CD14-positive monocyte (primary cell): Measurements from ENCODE around the gene ZNF555. TPM values are rescaled to one million over a fixed set of nuclear protein-coding genes. Genes with fewer than 3 reads are reported as not detected.

Experiments used
- DNase-seq, 3 donors: peaks; one replicate each; pipeline ENCODE4 v3.0.0-alpha.2; 2011 to 2022
- H2AFZ ChIP-seq: 2 replicates; pipeline ENCODE4 v1.6.0; 2012; ENCODE audit warnings: mild to moderate bottlenecking, low read depth, low read length, inconsistent platforms; ENCODE audit not compliant: insufficient read depth, poor library complexity, severe bottlenecking
- H3K27ac ChIP-seq, 2 donors: 1 replicate in 1 of 2; 2 replicates in 1 of 2; pipeline ENCODE4 v1.5.1; 2012 to 2013; ENCODE audit warnings: low read length in 2 of 2, control low read depth in 1 of 2, inconsistent platforms in 1 of 2, low read depth in 1 of 2, mild to moderate bottlenecking in 1 of 2
- H3K27me3 ChIP-seq, 2 donors: one replicate each; pipeline versions ENCODE4 v1.6.0 to v1.6.1; 2011 to 2013; ENCODE audit warnings: low read length in 2 of 2; ENCODE audit not compliant: control insufficient read depth in 2 of 2, insufficient read depth in 2 of 2
- H3K36me3 ChIP-seq, 2 donors: replicated peaks in 1 of 2; 1 replicate in 1 of 2; 2 replicates in 1 of 2; pipeline versions ENCODE4 v1.5.1 to v1.6.1; 2012 to 2013; ENCODE audit warnings: low read length in 2 of 2, control low read depth in 1 of 2, inconsistent platforms in 1 of 2, mild to moderate bottlenecking in 1 of 2; ENCODE audit not compliant: insufficient read depth in 2 of 2, control insufficient read depth in 1 of 2
- H3K4me1 ChIP-seq, 2 donors: 1 replicate in 1 of 2; 2 replicates in 1 of 2; pipeline versions ENCODE4 v1.5.1 to v1.6.1; 2012 to 2013; ENCODE audit warnings: low read length in 2 of 2, control low read depth in 1 of 2, inconsistent platforms in 1 of 2, mild to moderate bottlenecking in 1 of 2, moderate library complexity in 1 of 2; ENCODE audit not compliant: insufficient read depth in 2 of 2, control insufficient read depth in 1 of 2
- H3K4me2 ChIP-seq: replicated peaks from 2 replicates; pipeline ENCODE3; 2012; ENCODE audit warnings: low read length, moderate library complexity, mild to moderate bottlenecking; ENCODE audit not compliant: poor library complexity, severe bottlenecking; ENCODE audit errors: extremely low read depth
- H3K4me3 ChIP-seq, 3 experiments: fragments of 200-600 bp in 1 of 3; sonication (generic) in 1 of 3; replicated peaks in 1 of 3; 1 replicate in 2 of 3; 2 replicates in 1 of 3; pipeline ENCODE4 v1.5.1; 2011 to 2013; ENCODE audit warnings: low read length in 3 of 3, mild to moderate bottlenecking in 3 of 3, control low read depth in 2 of 3, low read depth in 2 of 3, inconsistent platforms in 1 of 3, moderate library complexity in 1 of 3
- H3K79me2 ChIP-seq: 2 replicates; pipeline ENCODE4 v1.6.0; 2012; ENCODE audit warnings: mild to moderate bottlenecking, control low read depth, inconsistent platforms, low read length, moderate library complexity; ENCODE audit not compliant: insufficient read depth
- H3K9ac ChIP-seq: 2 replicates; pipeline ENCODE4 v1.6.0; 2017; ENCODE audit warnings: low read length, mild to moderate bottlenecking; ENCODE audit not compliant: insufficient read depth, poor library complexity, severe bottlenecking
- H3K9me3 ChIP-seq, 2 donors: replicated peaks in 1 of 2; 1 replicate in 1 of 2; 2 replicates in 1 of 2; pipeline versions ENCODE4 v1.5.1 to v1.6.1; 2012 to 2013; ENCODE audit warnings: low read length in 2 of 2, control low read depth in 1 of 2; ENCODE audit not compliant: control insufficient read depth in 1 of 2, insufficient read depth in 1 of 2
- H4K20me1 ChIP-seq: 2 replicates; pipeline ENCODE4 v1.6.0; 2012; ENCODE audit warnings: mild to moderate bottlenecking, low read length, control low read depth, moderate library complexity; ENCODE audit not compliant: insufficient read depth
- H3K27ac Mint-ChIP-seq, 7 donors: one replicate each; pipeline ENCODE4 v1.8.0; 2020; ENCODE audit warnings: mild to moderate bottlenecking in 7 of 7, mixed read lengths in 7 of 7, moderate library complexity in 6 of 7, inconsistent platforms in 2 of 7
- H3K27me3 Mint-ChIP-seq, 3 donors: one replicate each; pipeline ENCODE4 v1.8.0; 2021 to 2022; ENCODE audit warnings: low read depth in 3 of 3, mild to moderate bottlenecking in 3 of 3, mixed read lengths in 3 of 3, moderate library complexity in 3 of 3, inconsistent platforms in 1 of 3
- H3K36me3 Mint-ChIP-seq, 2 donors: one replicate each; pipeline ENCODE4 v1.8.0; 2020; ENCODE audit warnings: mixed read lengths in 2 of 2, inconsistent platforms in 1 of 2, mild to moderate bottlenecking in 1 of 2
- H3K4me1 Mint-ChIP-seq: one replicate; pipeline ENCODE4 v1.8.0; 2020; ENCODE audit warnings: mild to moderate bottlenecking, mixed read lengths
- H3K4me3 Mint-ChIP-seq, 2 donors: one replicate each; pipeline ENCODE4 v1.8.0; 2020; ENCODE audit warnings: mild to moderate bottlenecking in 2 of 2, mixed read lengths in 2 of 2, moderate library complexity in 1 of 2
- H3K9me3 Mint-ChIP-seq, 7 donors: one replicate each; pipeline ENCODE4 v1.8.0; 2020 to 2022; ENCODE audit warnings: mixed read lengths in 7 of 7, mild to moderate bottlenecking in 6 of 7, moderate library complexity in 6 of 7, inconsistent platforms in 2 of 7
- WGBS: methylation state at CpG from one replicate; pipeline ENCODE4 v1.1.5; 2013; ENCODE audit warnings: missing lambda C conversion rate; ENCODE audit not compliant: insufficient coverage; 5-methylcytosine and 5-hydroxymethylcytosine counted together
- intact Hi-C, 2 donors: fragments of 100-400 bp; cut with micrococcal nuclease; formaldehyde crosslinking; loops; one replicate each; pipeline versions ENCODE4 v1.15.0 to v1.15.1; 2023
- polyA plus RNA-seq, 3 donors: library from polyadenylated mRNA; depleted of rRNA in 1 of 3; unstranded in 2 of 3; stranded (reverse) in 1 of 3; fragments of 300-500 nt in 2 of 3; fragments of >200 nt in 1 of 3; fragmentation: Illumina TruSeq in 2 of 3; gene quantifications; 1 replicate in 2 of 3; 2 replicates in 1 of 3; pipeline ENCODE4 v1.2.3, GENCODE V29; 2012 to 2021
- TF ChIP-seq, protein P1 (sequence below): fragments of 200-600 bp; IDR thresholded peaks from one replicate; pipeline ENCODE4 v1.8.0; 2022; ENCODE audit warnings: antibody characterized with exemption, mild to moderate bottlenecking

ZNF555 gene
- polyA plus RNA-seq, 3 donors: 2.2 to 2.9 (median 2.6) TPM

DNA sequence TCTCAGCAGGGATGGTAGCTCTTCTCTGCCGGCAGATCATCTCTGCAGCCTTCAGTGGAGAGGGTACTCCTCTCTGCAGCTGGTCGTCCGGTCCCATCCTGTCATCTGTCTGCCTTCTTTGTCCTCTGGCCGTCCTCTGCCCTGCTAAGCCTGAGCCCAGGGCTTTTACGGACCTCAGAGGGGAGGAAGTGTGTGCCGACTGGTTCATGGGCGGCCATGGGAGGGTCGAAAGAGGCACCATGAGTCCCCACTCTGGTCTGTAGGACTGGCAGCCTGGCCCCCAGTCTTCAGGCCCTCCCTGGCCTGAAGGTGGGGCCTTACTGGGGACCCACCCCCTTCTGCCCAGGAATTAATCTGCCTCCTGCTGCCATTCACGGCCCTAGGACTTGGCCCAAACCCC lies 17.6 kb upstream of the ZNF555 start:
- TF ChIP-seq, protein P1, sequence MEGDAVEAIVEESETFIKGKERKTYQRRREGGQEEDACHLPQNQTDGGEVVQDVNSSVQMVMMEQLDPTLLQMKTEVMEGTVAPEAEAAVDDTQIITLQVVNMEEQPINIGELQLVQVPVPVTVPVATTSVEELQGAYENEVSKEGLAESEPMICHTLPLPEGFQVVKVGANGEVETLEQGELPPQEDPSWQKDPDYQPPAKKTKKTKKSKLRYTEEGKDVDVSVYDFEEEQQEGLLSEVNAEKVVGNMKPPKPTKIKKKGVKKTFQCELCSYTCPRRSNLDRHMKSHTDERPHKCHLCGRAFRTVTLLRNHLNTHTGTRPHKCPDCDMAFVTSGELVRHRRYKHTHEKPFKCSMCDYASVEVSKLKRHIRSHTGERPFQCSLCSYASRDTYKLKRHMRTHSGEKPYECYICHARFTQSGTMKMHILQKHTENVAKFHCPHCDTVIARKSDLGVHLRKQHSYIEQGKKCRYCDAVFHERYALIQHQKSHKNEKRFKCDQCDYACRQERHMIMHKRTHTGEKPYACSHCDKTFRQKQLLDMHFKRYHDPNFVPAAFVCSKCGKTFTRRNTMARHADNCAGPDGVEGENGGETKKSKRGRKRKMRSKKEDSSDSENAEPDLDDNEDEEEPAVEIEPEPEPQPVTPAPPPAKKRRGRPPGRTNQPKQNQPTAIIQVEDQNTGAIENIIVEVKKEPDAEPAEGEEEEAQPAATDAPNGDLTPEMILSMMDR: no peak
- Histone ChIP-seq H3K36me3 (peaks cover 0 to 12% of the 10 kb centered on the region in 2 donors), H3K79me2 (no peaks in the 10 kb centered on the region), H3K4me3 (no peak overlapping the region), H3K4me2 (no peak overlapping the region), H4K20me1 (no peaks in the 10 kb centered on the region), H2AFZ (no peak overlapping the region), H3K9me3 (peaks cover 17 to 25% of the 10 kb centered on the region in 2 donors), H3K4me1 (peaks cover 5 to 6% of the 10 kb centered on the region in 2 donors), H3K27me3 (no peaks in the 10 kb centered on the region), H3K27ac (no peak overlapping the region), H3K9ac (no peak overlapping the region)
- Mint-ChIP-seq H3K4me1 (peaks cover 9% of the 10 kb centered on the region), H3K27me3 (peaks cover 0 to 4% (median 2%) of the 10 kb centered on the region in 3 donors), H3K27ac (peak overlapping the region in 1 of 7 donors; percentile 27), H3K4me3 (no peak overlapping the region), H3K36me3 (peaks cover 8 to 32% of the 10 kb centered on the region in 2 donors), H3K9me3 (peaks cover 14 to 42% (median 36%) of the 10 kb centered on the region in 7 donors)
- 93% methylated on average over 9 of the region's 9 CpGs for WGBS
- DNase-seq: no peak
- intact Hi-C loops: loop anchor here in 1 of 2 donors (10.0 kb wide), 1 partner anchor 361 kb away; the partner anchor contains the start of gene NCLN

GRCh38 chr19:2824129-2824528 lies 17.1 kb upstream of the ZNF555 start:
- Histone ChIP-seq H4K20me1 (no peaks in the 10 kb centered on the region), H3K27me3 (no peaks in the 10 kb centered on the region), H3K4me3 (no peak overlapping the region), H3K4me2 (no peak overlapping the region), H3K27ac (no peak overlapping the region), H3K36me3 (peaks cover 0 to 12% of the 10 kb centered on the region in 2 donors), H3K79me2 (no peaks in the 10 kb centered on the region), H2AFZ (no peak overlapping the region), H3K4me1 (peaks cover 5 to 6% of the 10 kb centered on the region in 2 donors), H3K9ac (no peak overlapping the region), H3K9me3 (peaks cover 22 to 30% of the 10 kb centered on the region in 2 donors)
- Mint-ChIP-seq H3K4me3 (no peak overlapping the region), H3K9me3 (peaks cover 18 to 45% (median 41%) of the 10 kb centered on the region in 7 donors), H3K4me1 (peaks cover 9% of the 10 kb centered on the region), H3K27me3 (peaks cover 0 to 4% (median 2%) of the 10 kb centered on the region in 3 donors), H3K27ac (no peak overlapping the region), H3K36me3 (peaks cover 8 to 34% of the 10 kb centered on the region in 2 donors)
- DNase-seq: no peak
- intact Hi-C loops: loop anchor here in 1 of 2 donors (10.0 kb wide), 1 partner anchor 361 kb away; the partner anchor contains the start of gene NCLN
- TF ChIP-seq, protein P1: no peak
- 90% methylated on average over 7 of the region's 8 CpGs for WGBS
